CD4-positive, alpha-beta T cell treated with Interleukin-21 for 1 hour (primary cell): ENCODE measurements around the gene COX6A2.
"Not testable (repeated sequence)": the region's sequence is repeated elsewhere in the genome, so short reads cannot be mapped to it uniquely, and the experiment has no call there.

Experiments
- DNase-seq: peaks from one replicate; pipeline ENCODE4 v3.0.0-alpha.2; 2020

Gene COX6A2

GRCh38 chr16:31436221-31437045, 8.3 kb upstream of the COX6A2 start:
- no peak for DNase-seq

- no peak for DNase-seq
Observed at GRCh38 chr16:31435341-31436220, 7.4 kb upstream of the COX6A2 start.

GRCh38 chr16:31430380-31431052, 2.4 kb upstream of the COX6A2 start:
- DNase-seq: no peak

GRCh38 chr16:31429796-31430195, 1.6 kb upstream of the COX6A2 start:
- no peak for DNase-seq

- no peak for DNase-seq
Observed at GRCh38 chr16:31429314-31429713, 1.2 kb upstream of the COX6A2 start.

- no peak for DNase-seq
Observed at GRCh38 chr16:31428638-31429247, 583 bp upstream of the COX6A2 start.

GRCh38 chr16:31427441-31428278, 500 bp downstream of the COX6A2 start:
- peak; percentile 76 for DNase-seq

GRCh38 chr16:31423801-31424200, 4.4 kb downstream of the COX6A2 start:
- no peak for DNase-seq

GRCh38 chr16:31423241-31423640, 4.9 kb downstream of the COX6A2 start:
- no peak for DNase-seq

GRCh38 chr16:31421587-31421986, 6.6 kb downstream of the COX6A2 start:
- DNase-seq: peak; percentile 46

- DNase-seq: no peak
Observed at GRCh38 chr16:31420037-31420436, 8.1 kb downstream of the COX6A2 start.

GRCh38 chr16:31417916-31418315, 10.2 kb downstream of the COX6A2 start:
- DNase-seq: no peak

- not testable (repeated sequence) for DNase-seq
Observed at GRCh38 chr16:31417036-31417435, 11.1 kb downstream of the COX6A2 start.

GRCh38 chr16:31416371-31416770, 11.8 kb downstream of the COX6A2 start:
- no peak for DNase-seq

- peak; percentile 20 for DNase-seq
Observed at GRCh38 chr16:31414706-31415105, 13.5 kb downstream of the COX6A2 start.

- no peak for DNase-seq
Observed at GRCh38 chr16:31413943-31414342, 14.2 kb downstream of the COX6A2 start.

GRCh38 chr16:31413381-31413780, 14.8 kb downstream of the COX6A2 start:
- DNase-seq: no peak

GRCh38 chr16:31412750-31413149, 15.4 kb downstream of the COX6A2 start:
- no peak for DNase-seq

- DNase-seq: no peak
Observed at GRCh38 chr16:31411024-31411844, 16.9 kb downstream of the COX6A2 start.

- no peak for DNase-seq
Observed at GRCh38 chr16:31410082-31410481, 18.1 kb downstream of the COX6A2 start.

GRCh38 chr16:31409433-31409832, 18.7 kb downstream of the COX6A2 start:
- no peak for DNase-seq
